GM19452 (cell line): ENCODE measurements around the gene SLC6A8.

Experiments used
- ATAC-seq: cut with Tn5 transposase; IDR thresholded peaks from one replicate; pipeline ENCODE4 v1.9.1; 2021; ENCODE audit not compliant: unreplicated experiment

Gene SLC6A8

DNA sequence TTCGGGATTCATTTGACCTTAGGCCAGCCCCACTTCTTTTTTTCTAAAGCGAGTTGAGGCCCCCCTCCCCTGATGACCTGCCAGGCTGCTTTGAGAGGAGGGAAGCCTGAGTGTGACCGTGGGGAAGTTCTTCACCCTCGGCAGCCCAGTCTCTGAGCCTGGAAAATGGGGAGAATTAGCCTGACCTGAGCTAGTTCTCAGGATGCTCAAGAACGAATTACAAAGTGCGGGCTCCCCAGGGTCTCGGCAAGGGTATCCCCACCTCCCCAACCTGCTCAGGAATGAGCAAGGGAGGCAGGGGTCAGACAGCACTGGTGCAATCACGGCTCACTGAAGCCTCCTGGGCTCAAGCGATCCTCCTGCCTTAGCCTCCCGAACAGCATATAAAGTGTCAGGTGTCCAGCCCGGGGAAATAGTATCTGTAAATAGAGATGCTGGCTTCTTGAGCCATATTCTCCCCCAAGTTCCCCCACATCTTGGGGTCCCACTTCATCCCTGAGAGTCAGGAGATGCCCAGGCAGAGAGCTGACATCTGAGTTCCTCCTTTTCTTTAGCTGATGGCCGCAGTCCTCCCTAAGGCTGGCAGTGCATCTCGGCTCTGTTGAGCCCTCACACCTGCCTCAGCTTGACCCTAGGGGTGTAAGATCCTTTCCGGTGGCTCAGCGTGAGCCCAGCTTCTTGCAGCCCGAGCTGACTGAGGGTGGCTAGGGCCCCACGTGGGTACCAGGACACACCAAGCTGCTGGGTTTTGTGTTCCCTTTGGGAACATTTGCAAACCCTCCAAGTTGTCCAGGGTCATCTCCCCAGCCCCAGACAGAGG, 39.2 kb upstream of the SLC6A8 start:
- no peak for ATAC-seq

- no peak for ATAC-seq
Measured at GRCh38 chrX:153649178-153649914, 38.4 kb upstream of the SLC6A8 start.

- no peak for ATAC-seq
Measured at GRCh38 chrX:153649915-153650782, 37.6 kb upstream of the SLC6A8 start.

- no peak for ATAC-seq
Measured at GRCh38 chrX:153650959-153651358, 36.8 kb upstream of the SLC6A8 start.

DNA sequence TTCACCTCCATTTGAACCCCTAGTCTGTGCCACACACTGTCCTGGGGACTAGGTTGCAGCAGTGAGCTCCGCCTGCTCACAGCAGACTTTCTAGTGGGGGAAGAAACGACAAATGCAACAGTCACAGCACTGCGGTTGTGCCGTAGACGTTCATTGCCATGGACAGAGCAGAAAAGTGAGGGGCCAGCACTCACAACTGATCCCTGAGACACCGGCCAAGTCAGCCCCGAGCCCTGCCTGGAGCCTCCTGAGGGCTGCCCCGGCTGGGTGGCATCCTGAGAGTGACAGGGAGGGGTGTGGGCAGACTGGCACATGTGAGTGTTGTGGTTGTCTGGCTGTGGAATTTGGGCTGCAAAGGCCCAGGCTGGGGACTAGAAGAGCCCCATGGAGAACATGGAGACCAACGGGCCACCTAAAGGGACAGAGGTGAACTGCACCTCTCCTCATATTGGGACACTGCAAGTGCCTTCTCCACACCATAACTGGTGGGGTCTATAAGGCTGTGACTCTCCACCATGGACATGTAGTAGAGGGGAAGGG, 36.1 kb upstream of the SLC6A8 start:
- ATAC-seq: no peak

- ATAC-seq: no peak
Measured at GRCh38 chrX:153653556-153653955, 34.2 kb upstream of the SLC6A8 start.

- no peak for ATAC-seq
Measured at GRCh38 chrX:153657161-153657560, 30.6 kb upstream of the SLC6A8 start.

DNA sequence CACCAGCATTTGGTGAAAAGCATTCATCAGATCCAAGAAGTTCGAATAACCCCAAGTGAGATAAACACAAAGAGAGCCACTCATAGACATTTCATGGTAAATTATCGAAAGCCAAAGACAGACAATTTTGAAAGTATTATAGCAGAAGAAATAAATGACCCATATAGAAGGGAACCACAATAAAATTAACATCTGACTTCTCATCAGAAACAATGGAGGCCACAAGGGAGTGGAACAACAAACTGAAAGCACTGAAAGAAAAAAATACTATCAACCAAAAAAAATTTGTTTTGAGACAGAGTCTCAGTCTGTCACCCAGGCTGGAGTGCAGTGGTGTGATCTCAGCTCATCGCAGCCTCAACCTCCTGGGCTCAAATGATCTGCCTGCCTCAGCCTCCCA, 28.5 kb upstream of the SLC6A8 start:
- ATAC-seq: no peak

- no peak for ATAC-seq
Measured at GRCh38 chrX:153662266-153662665, 25.5 kb upstream of the SLC6A8 start.

DNA sequence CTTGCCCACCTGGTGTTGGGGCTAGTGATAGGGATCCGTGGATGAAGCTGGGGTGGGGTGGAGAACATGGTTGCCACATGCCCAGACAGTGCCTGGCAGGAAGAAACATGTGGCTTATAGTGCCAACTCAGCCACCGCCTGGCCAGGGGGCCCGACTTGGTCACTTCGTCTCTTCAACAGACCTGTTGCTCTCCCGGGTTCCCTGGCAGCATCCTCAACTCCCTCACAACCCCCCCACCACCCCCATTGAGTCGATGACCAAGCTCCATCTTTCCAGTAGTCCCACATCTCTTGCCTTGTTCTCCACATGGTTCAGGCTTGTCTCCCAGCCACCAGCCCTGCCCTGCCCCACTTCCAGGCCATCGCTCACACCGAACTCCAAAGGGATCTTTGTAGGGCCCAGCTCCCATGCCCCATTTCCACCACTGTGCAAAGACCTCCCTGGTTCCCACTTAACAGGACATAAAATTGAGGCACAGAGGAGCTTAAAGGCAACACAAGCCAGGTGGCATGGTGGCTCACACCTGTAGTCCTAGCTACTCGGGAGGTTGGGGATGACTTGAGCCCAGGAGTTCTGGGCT, 21.9 kb upstream of the SLC6A8 start:
- ATAC-seq: no peak

DNA sequence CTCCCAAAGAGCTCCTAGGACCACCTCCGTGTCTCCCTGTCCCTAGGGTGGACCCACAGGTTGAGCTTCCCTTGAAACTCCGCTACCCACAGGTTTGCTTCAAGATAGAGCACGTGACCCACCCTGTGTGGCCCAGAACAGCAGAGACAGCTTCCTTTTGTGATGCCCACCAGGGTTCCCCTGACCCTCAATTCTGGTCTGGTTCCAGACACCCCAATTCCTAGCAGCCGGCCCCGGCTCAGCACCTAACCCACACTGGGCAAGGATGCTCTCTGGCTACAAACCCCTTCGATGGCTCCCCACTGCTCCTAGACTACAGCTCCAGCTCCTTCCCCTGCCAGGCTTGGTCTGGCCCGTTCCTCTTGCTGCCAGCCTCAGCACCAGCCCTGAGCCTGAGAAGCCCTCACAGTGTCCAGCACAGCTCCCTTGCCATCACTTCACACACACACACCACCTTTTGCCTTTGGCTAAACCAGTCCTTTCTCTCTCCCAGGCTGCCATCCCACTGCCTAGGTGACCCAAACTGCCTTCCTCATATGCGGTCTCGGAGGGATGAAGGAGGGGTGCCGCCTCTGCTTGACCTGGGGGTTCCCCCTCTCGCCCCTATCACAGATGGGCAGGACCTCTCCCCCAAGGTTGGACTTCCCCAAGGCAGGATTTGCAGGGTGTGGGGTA, 20.3 kb upstream of the SLC6A8 start:
- no peak for ATAC-seq

DNA sequence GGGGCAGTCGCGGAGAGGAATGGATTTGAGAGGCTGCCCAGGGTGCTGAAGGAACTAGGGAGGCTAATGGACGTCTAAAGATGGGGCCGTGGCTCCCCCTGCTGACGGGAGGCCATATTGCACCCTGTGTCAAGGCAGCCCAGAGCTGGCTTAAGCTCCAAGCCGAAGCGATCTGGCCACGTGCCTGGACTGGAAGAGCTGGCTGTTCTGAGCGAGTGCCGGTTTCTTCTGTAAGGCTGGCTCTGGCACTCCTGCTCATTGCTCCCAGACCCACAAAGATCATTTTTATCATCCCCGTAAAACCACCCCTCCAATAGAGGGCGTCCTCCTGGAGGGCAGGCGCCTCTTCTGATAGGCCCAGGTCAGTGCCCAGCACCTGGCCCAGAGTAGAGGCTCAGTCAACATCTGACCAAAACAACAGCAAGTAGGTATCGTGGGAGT, 19.8 kb upstream of the SLC6A8 start:
- no peak for ATAC-seq

DNA sequence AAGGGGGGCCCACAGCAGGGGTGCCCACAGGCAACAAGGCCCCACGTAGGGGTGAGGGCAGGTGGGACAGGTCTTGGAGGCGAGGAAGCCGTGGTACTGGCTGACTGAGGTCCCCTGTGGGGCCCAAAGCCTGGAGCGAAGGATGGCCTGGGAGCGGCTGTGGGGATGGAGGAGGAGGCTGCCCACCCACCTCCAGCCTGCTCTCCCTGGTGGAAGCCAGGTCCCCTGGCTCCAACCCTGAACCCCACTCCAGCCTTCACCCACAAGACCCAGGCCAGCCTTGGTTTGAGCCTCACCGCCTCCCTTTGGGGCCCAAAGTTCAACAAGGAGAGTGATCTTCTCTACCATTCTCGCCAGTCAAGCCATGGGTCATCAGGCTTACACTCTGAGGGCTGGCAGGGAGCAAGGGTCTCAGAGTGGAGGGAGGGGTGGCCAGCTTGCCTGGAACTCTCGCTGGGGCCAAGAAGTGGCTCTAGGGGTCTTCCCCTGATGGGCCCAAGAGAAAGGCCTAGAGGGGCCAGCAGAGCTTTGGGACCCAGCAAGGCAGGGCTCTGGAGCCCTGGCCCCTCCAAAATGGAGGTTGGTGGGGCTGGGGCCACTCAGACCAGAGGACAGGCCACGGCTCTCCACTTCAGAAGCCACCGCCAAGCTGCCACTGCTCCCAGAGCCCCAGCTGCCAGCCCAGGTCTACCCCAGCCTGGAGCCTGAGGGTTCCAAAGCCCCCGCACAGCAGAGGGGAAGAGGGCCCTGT, 19.1 kb upstream of the SLC6A8 start:
- ATAC-seq: no peak

DNA sequence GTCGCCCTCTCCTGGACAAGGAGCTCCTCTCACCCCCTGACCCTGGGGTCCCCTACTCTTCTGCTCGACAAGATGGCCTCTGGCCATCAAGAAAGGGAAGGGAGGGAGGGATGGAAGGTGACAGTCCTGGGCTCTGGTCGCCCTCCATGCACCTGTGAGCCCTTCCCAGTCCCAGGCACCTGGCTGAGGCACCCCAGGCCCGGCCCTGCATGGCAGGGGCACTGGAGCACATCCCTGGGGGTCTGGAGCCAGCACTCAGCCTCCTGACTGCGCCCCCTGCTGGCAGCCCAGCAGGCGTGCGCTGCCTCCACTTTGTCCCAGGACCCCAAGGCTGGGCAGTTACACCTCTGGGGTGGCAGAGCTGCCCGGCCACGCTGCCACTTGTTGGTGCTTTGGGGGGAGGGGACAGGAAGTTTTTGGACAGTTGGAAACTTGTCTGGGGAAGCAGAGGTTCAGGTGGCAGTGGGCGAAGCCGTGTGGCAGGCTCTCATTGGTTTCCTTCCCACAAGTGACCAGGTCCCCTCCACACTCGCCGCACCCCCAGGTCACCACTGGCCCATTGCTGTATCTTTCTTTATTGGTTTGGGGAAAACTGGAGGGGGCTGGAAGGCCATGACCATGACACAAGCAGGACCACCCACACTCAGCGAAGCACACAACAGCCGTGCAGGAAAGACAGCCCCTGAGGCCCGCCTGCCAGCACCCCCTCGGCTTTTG, 18.4 kb upstream of the SLC6A8 start:
- no peak for ATAC-seq

DNA sequence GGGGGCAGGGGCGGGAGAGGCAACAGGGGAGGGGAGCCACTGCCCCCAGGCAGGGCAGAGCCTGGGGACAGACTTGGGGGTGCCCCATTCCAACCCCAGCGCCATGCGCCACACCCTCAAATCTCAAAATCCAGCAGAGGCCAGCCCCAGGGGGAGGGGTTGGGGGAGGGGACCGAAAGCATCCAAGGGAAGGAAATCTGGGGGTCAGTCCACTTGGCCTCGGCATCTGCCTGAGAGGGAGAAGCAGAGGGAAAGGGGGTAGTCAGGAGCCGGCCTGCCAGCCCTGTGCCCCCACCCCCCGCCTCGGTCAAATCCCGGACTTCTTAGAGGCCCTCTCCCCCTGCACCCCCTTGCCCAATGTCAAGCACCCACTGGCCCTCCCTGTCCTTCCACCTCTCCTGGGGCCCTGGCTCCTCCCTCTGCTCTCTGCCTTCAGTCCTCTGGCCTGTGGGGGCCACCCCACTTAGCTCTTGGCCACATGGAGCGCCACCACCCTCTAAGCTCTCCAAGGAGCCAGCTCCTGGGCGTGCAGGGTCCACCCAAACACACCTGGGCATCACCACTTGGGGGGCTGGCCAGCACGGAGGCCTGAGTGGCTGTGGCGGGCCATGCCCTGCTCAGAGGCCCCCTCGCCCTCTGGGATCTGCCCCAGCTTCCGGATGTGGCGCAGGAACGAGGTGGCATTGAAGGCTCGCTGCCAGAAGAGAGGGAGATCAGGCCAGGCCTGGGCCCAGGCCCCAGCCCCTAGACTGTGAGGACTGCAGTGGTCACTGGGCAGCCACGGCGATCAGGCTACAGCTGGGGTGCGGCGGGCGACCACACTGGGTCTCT, 17.6 kb upstream of the SLC6A8 start:
- no peak for ATAC-seq

GRCh38 chrX:153670748-153671588, 16.8 kb upstream of the SLC6A8 start:
- ATAC-seq: no peak
